OCI-LY1 (cell line): ENCODE data around the gene CD79A.

ENCODE experiments used
- H2AFZ ChIP-seq: fragments of 200-600 bp; sonication (generic), shearing (Covaris generic); 2 replicates; pipeline ENCODE4 v1.6.0; 2014; ENCODE audit warnings: antibody characterized with exemption, mild to moderate bottlenecking, low read length
- H3F3A ChIP-seq: fragments of 200-600 bp; sonication (generic), shearing (Covaris generic); 2 replicates; pipeline ENCODE4 v1.6.0; 2014; ENCODE audit warnings: mild to moderate bottlenecking, antibody characterized with exemption, low read length, moderate library complexity; ENCODE audit not compliant: insufficient read depth
- H3K27ac ChIP-seq: fragments of 200-600 bp; sonication (generic); 2 replicates; pipeline ENCODE4 v1.5.1; 2014; ENCODE audit warnings: low read length, mixed run types, mild to moderate bottlenecking, low read depth; ENCODE audit not compliant: poor library complexity, severe bottlenecking
- H3K27me3 ChIP-seq: fragments of 200-600 bp; sonication (generic); 2 replicates; pipeline ENCODE4 v1.6.0; 2014; ENCODE audit warnings: antibody characterized with exemption, mild to moderate bottlenecking, low read length, moderate library complexity; ENCODE audit not compliant: insufficient read depth
- H3K36me3 ChIP-seq: fragments of 200-600 bp; sonication (generic); 2 replicates; pipeline ENCODE4 v1.6.1; 2014; ENCODE audit warnings: mild to moderate bottlenecking, antibody characterized with exemption, low read length, moderate library complexity, mixed read lengths; ENCODE audit not compliant: insufficient read depth
- H3K4me1 ChIP-seq: fragments of 200-600 bp; sonication (generic); 2 replicates; pipeline ENCODE4 v1.5.1; 2014; ENCODE audit warnings: mild to moderate bottlenecking, low read length, moderate library complexity; ENCODE audit not compliant: insufficient read depth, severe bottlenecking
- H3K4me2 ChIP-seq: fragments of 200-600 bp; sonication (generic), shearing (Covaris generic); 2 replicates; pipeline ENCODE4 v1.6.1; 2014; ENCODE audit warnings: low read length
- H3K4me3 ChIP-seq: fragments of 200-600 bp; sonication (generic); 2 replicates; pipeline ENCODE4 v1.5.1; 2014; ENCODE audit warnings: low read length, low read depth, mild to moderate bottlenecking, mixed read lengths; ENCODE audit not compliant: poor library complexity, severe bottlenecking
- H3K79me2 ChIP-seq: fragments of 200-600 bp; shearing (Covaris generic); 2 replicates; pipeline ENCODE4 v1.6.1; 2016; ENCODE audit warnings: mixed run types, low read length, mixed read lengths; ENCODE audit not compliant: insufficient read depth
- H3K9ac ChIP-seq: fragments of 200-600 bp; sonication (generic), shearing (Covaris generic); 2 replicates; pipeline ENCODE4 v1.6.1; 2014; ENCODE audit warnings: mild to moderate bottlenecking, low read length, mixed read lengths
- H3K9me2 ChIP-seq: fragments of 200-600 bp; sonication (generic), shearing (Covaris generic); 2 replicates; pipeline ENCODE4 v1.6.1; 2014; ENCODE audit warnings: low read depth, mild to moderate bottlenecking, low read length, mixed read lengths
- H3K9me3 ChIP-seq: fragments of 200-600 bp; shearing (Covaris generic); 2 replicates; pipeline ENCODE4 v1.6.1; 2014; ENCODE audit warnings: low read length, mixed read lengths
- H4K20me1 ChIP-seq: fragments of 200-600 bp; sonication (generic), shearing (Covaris generic); 2 replicates; pipeline ENCODE4 v1.6.0; 2016; ENCODE audit warnings: mild to moderate bottlenecking, low read length; ENCODE audit not compliant: insufficient read depth
- CTCF ChIP-seq: fragments of 200-600 bp; sonication (generic), shearing (Covaris generic); IDR thresholded peaks from 2 replicates; pipeline ENCODE4 v1.5.1; 2017; ENCODE audit warnings: mild to moderate bottlenecking, antibody characterized with exemption, low read length, moderate library complexity, mixed read lengths
- EZH2 ChIP-seq: fragments of 200-600 bp; sonication (generic), shearing (Covaris generic); IDR thresholded peaks from 2 replicates; pipeline ENCODE4 v1.8.0; 2017; ENCODE audit warnings: borderline replicate concordance, mixed run types, mild to moderate bottlenecking, antibody characterized with exemption, low read length, moderate library complexity, mixed read lengths

Gene CD79A

GRCh38 chr19:41880329-41880708, 3.2 kb downstream of the CD79A start:
- Histone ChIP-seq H3K27me3 (no peaks in the 10 kb centered on the region), H4K20me1 (no peaks in the 10 kb centered on the region), H3K4me3 (peak overlapping the region; percentile 85), H3F3A (peaks cover 17% of the 10 kb centered on the region), H3K4me2 (peak overlapping the region; percentile 90; the same call in 1 of the 2 replicates), H3K9ac (no peak overlapping the region; the same call in 1 of the 2 replicates), H3K9me3 (no peaks in the 10 kb centered on the region), H3K36me3 (peaks cover 36% of the 10 kb centered on the region), H3K27ac (peak overlapping the region; percentile 100), H2AFZ (no peak overlapping the region), H3K4me1 (peaks cover 74% of the 10 kb centered on the region), H3K9me2 (no peaks in the 10 kb centered on the region), H3K79me2 (peaks cover 21% of the 10 kb centered on the region)
- no peak for TF ChIP-seq EZH2
- TF ChIP-seq CTCF = no peak

- H3K27ac ChIP-seq = peak within 1 kb of the TSS; percentile 95
Observed at GRCh38 chr19:41882568-41883462, 5.7 kb downstream of the CD79A start, which contains the start of gene ARHGEF1. ARHGEF1 (plus strand) TSS chr19:41883184; CDS start chr19:41888083, 4,899 bp downstream.

GRCh38 chr19:41883463-41883820, 6.4 kb downstream of the CD79A start:
- peak overlapping the region; percentile 83 for H3K4me3 ChIP-seq
- peaks cover 4% of the 10 kb centered on the region; the same call in 1 of the 2 replicates for H3F3A ChIP-seq
- H3K4me2 ChIP-seq = peak overlapping the region; percentile 82
- no peaks in the 10 kb centered on the region for H3K9me2 ChIP-seq
- no peak overlapping the region for H2AFZ ChIP-seq
- H3K27me3 ChIP-seq = no peaks in the 10 kb centered on the region
- no peak for TF ChIP-seq CTCF
- TF ChIP-seq EZH2 = no peak
- peaks cover 12% of the 10 kb centered on the region for H3K79me2 ChIP-seq
- H4K20me1 ChIP-seq = no peaks in the 10 kb centered on the region
- peak overlapping the region; percentile 95 for H3K27ac ChIP-seq
- peaks cover 32% of the 10 kb centered on the region for H3K36me3 ChIP-seq
- H3K9me3 ChIP-seq = no peaks in the 10 kb centered on the region
- peak overlapping the region; percentile 92 for H3K9ac ChIP-seq
- peaks cover 74% of the 10 kb centered on the region for H3K4me1 ChIP-seq

More at GRCh38 chr19:41882568-41883462, 5.7 kb downstream of the CD79A start, which contains the start of gene ARHGEF1:
- peaks cover 19% of the 10 kb centered on the region for H3K79me2 ChIP-seq
- H3K9me2 ChIP-seq = no peaks in the 10 kb centered on the region
- H4K20me1 ChIP-seq = no peaks in the 10 kb centered on the region
- H3K4me1 ChIP-seq = peaks cover 75% of the 10 kb centered on the region
- H3K27me3 ChIP-seq = no peaks in the 10 kb centered on the region
- H3F3A ChIP-seq = peaks cover 4% of the 10 kb centered on the region; the same call in 1 of the 2 replicates
- peaks cover 32% of the 10 kb centered on the region for H3K36me3 ChIP-seq
- H3K9ac ChIP-seq = peak within 1 kb of the TSS; percentile 92
- H3K9me3 ChIP-seq = no peaks in the 10 kb centered on the region
- peak within 1 kb of the TSS; percentile 83 for H3K4me3 ChIP-seq
- TF ChIP-seq CTCF (no peak), EZH2 (no peak)
- no peak within 1 kb of the TSS for H2AFZ ChIP-seq
- H3K4me2 ChIP-seq = peak within 1 kb of the TSS; percentile 82
